A549 (cell line): ENCODE results near the gene TBL1Y. TPM values are rescaled to one million over a fixed set of nuclear protein-coding genes. Genes with fewer than 3 reads are reported as not detected.

ENCODE experiments used
- ATAC-seq, 2 experiments: fragments of 200-7000 bp in 1 of 2; fragments of >200 bp in 1 of 2; cut with Nextera tagmentation in 1 of 2; cut with Tn5 transposase in 1 of 2; 3 replicates each; pipeline versions ENCODE4 v1.8.0 to v1.9.1; 2018 to 2020; ENCODE audit warnings: mild to moderate bottlenecking in 1 of 2, moderate library complexity in 1 of 2
- CTCF ChIA-PET: fragments of 300-600 bp; sonication (Branson Sonifier 250); formaldehyde crosslinking; extraction: SDS; loops from one replicate; lab custom pipeline; 2021; ENCODE audit warnings: antibody characterized with exemption, inconsistent platforms; lab: Yijun Ruan, JAX
- POLR2A ChIA-PET: fragments of 350-600 bp; formaldehyde crosslinking; extraction: SDS; loops from one replicate; lab custom pipeline; 2021; ENCODE audit warnings: antibody characterized with exemption, inconsistent platforms; lab: Yijun Ruan, JAX
- DNase-seq, 2 experiments: peaks; one replicate each; pipeline versions ENCODE4 v3.0.0 to v3.0.0-alpha.2; 2011 to 2016; ENCODE audit warnings: low read depth in 1 of 2, low spot score in 1 of 2
- FAIRE-seq: peaks from 2 replicates; lab custom pipeline; 2011; peaks lifted over from hg19 to GRCh38; lab: Jason Lieb, UNC
- H3K27ac ChIP-seq, 2 experiments: fragments of >200 bp; sonication (Bioruptor Twin); formaldehyde crosslinking; 3 replicates each; pipeline ENCODE4 v1.5.1; 2016 to 2017
- H3K4me1 ChIP-seq: fragments of >200 bp; sonication (Bioruptor Twin); formaldehyde crosslinking; 3 replicates; pipeline ENCODE4 v1.6.1; 2016
- H3K4me2 ChIP-seq: fragments of >200 bp; sonication (Bioruptor Twin); formaldehyde crosslinking; 3 replicates; pipeline ENCODE4 v1.6.1; 2016
- H3K4me3 ChIP-seq: fragments of >200 bp; sonication (Bioruptor Twin); formaldehyde crosslinking; 3 replicates; pipeline ENCODE4 v1.5.1; 2016
- H3K9me3 ChIP-seq: fragments of >200 bp; sonication (Bioruptor Twin); formaldehyde crosslinking; 3 replicates; pipeline ENCODE4 v1.6.1; 2016
- BHLHE40 ChIP-seq: IDR thresholded peaks from 2 replicates; pipeline ENCODE4 v1.6.1; 2012; ENCODE audit warnings: low read depth, low read length, inconsistent platforms
- CBX2 ChIP-seq: fragments of 200-600 bp; sonication (generic); IDR thresholded peaks from 2 replicates; pipeline ENCODE4 v1.6.1; 2016; ENCODE audit warnings: low read depth, mild to moderate bottlenecking, borderline replicate concordance
- CHD2 ChIP-seq: fragments of 150-350 bp; IDR thresholded peaks from 2 replicates; pipeline ENCODE4 v1.6.1; 2014; ENCODE audit warnings: low read length; ENCODE audit not compliant: partially characterized antibody
- EHMT2 ChIP-seq: fragments of 200-600 bp; sonication (generic); IDR thresholded peaks from 2 replicates; pipeline ENCODE4 v1.6.1; 2016; ENCODE audit warnings: antibody characterized with exemption, low read depth, mild to moderate bottlenecking, moderate library complexity
- FOSB ChIP-seq: fragments of 250-450 bp; sonication (Bioruptor Pico); IDR thresholded peaks from 2 replicates; pipeline ENCODE4 v1.5.0; 2020; ENCODE audit warnings: mild to moderate bottlenecking, moderate library complexity
- FOXS1 ChIP-seq: fragments of 250-450 bp; sonication (Bioruptor Pico); IDR thresholded peaks from 2 replicates; pipeline ENCODE4 v1.5.0; 2020; ENCODE audit warnings: mild to moderate bottlenecking, moderate library complexity
- GATA3 ChIP-seq: IDR thresholded peaks from 2 replicates; pipeline ENCODE4 v1.6.1; 2012; ENCODE audit warnings: borderline replicate concordance
- JUN ChIP-seq, 2 experiments: fragments of >200 bp; sonication (Bioruptor Twin); formaldehyde crosslinking; IDR thresholded peaks; 2 replicates in 1 of 2; 3 replicates in 1 of 2; pipeline ENCODE4 v1.6.1; 2016 to 2017
- MYC ChIP-seq: IDR thresholded peaks from 2 replicates; pipeline ENCODE4 v1.6.1; 2012; ENCODE audit warnings: mild to moderate bottlenecking, inconsistent platforms, low read length, improper control_type of control experiment, borderline replicate concordance
- NR3C1 ChIP-seq: fragments of >200 bp; sonication (Bioruptor Twin); formaldehyde crosslinking; IDR thresholded peaks from 3 replicates; pipeline ENCODE4 v1.6.1; 2017
- REST ChIP-seq: fragments of 200-600 bp; sonication (generic); IDR thresholded peaks from 2 replicates; pipeline ENCODE4 v1.6.1; 2016; ENCODE audit warnings: antibody characterized with exemption, mild to moderate bottlenecking, moderate library complexity
- RFX5 ChIP-seq: fragments of 450-650 bp; IDR thresholded peaks from 2 replicates; pipeline ENCODE4 v1.7.1; 2014; ENCODE audit warnings: antibody characterized with exemption, mild to moderate bottlenecking, moderate library complexity
- TP53 ChIP-seq: fragments of 250-450 bp; sonication (Bioruptor Pico); IDR thresholded peaks from 2 replicates; pipeline ENCODE4 v1.5.0; 2021; ENCODE audit warnings: mild to moderate bottlenecking, moderate library complexity
- USF2 ChIP-seq: fragments of 450-650 bp; IDR thresholded peaks from 2 replicates; pipeline ENCODE4 v1.6.1; 2014; ENCODE audit warnings: antibody characterized with exemption
- WGBS: methylation state at CpG from one replicate; pipeline ENCODE4 v1.1.6; 2017; ENCODE audit errors: missing lambda C conversion rate; 5-methylcytosine and 5-hydroxymethylcytosine counted together
- polyA plus RNA-seq, 4 experiments: library from polyadenylated mRNA; depleted of rRNA in 3 of 4; stranded (reverse); fragments of >200 nt; fragmentation: RNase III in 1 of 4; extraction: RNeasy Plus Mini Kit Qiagen cat#74134 plus additional on column Dnase treatment in 1 of 4; gene quantifications; 2 replicates in 3 of 4; 3 replicates in 1 of 4; pipeline ENCODE4 v1.2.3, GENCODE V29; 2011 to 2017
- TF ChIP-seq, protein P1 (sequence below): fragments of >200 bp; sonication (Bioruptor Twin); formaldehyde crosslinking; IDR thresholded peaks from 2 replicates; pipeline ENCODE4 v1.6.1; 2016
- TF ChIP-seq, protein P2 (sequence below): fragments of >200 bp; sonication (Bioruptor Twin); formaldehyde crosslinking; IDR thresholded peaks from 3 replicates; pipeline ENCODE4 v1.5.1; 2016

TBL1Y gene
- polyA plus RNA-seq, 2 of the 4 experiments (the other 2 are of a cell fraction) = not detected

GRCh38 chrY:6992041-6992440 is 81.5 kb downstream of the TBL1Y start (continued):
- TF ChIP-seq REST (no peak), BHLHE40 (no peak), FOSB (CRISPR knock-in tag) (no peak)
- TF ChIP-seq, all 56 proteins: peak for 0

DNA sequence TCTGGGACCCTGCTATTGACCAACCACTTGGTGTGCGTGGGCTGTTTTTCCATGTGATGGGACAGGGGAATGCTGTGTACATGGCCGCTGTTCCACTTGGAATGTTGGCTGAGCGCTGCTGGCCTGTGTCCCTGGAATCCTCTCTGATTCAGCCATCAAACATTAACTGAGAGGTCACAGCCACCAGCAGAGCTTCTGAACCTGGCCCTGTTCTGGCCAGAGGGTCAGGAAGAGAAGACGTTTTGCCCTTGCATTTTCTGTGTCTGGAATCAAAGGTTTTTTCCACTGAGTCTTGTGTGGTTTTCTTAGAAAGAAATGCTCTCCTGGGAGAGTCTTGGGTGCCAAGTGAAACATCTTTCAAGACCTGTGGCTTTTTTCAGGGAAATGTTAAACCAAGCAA is 85.5 kb downstream of the TBL1Y start:
- ATAC-seq (no peak), DNase-seq (no peak), FAIRE-seq (no peak)
- H3K4me2 ChIP-seq = no peak overlapping the region
- POLR2A ChIA-PET = no interaction called here
- H3K4me1 ChIP-seq = no peaks in the 10 kb centered on the region
- H3K4me3 ChIP-seq = no peak overlapping the region
- TF ChIP-seq CBX2 (no peak), FOXS1 (CRISPR knock-in tag) (no peak), NR3C1 (no peak), MYC (no peak), CHD2 (no peak), JUN (IDR thresholded peaks at IDR 0.05) (no peak), RFX5 (no peak)
- TF ChIP-seq, all 56 proteins: peak for 0
- Histone ChIP-seq H3K27ac (no peak overlapping the region), H3K9me3 (no peaks in the 10 kb centered on the region)
- WGBS = 0% methylated on average over 2 of the region's 4 CpGs
- CTCF ChIA-PET = no interaction called here

GRCh38 chrY:6997503-6998066 is 87.1 kb downstream of the TBL1Y start:
- FAIRE-seq = no peak
- no peaks in the 10 kb centered on the region for H3K9me3 ChIP-seq
- TF ChIP-seq, protein P1, sequence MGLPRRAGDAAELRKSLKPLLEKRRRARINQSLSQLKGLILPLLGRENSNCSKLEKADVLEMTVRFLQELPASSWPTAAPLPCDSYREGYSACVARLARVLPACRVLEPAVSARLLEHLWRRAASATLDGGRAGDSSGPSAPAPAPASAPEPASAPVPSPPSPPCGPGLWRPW = no peak
- TF ChIP-seq GATA3 (no peak), CHD2 (no peak), EHMT2 (no peak), USF2 (no peak), REST (no peak), TP53 (CRISPR knock-in tag) (no peak)
- TF ChIP-seq, protein P2, sequence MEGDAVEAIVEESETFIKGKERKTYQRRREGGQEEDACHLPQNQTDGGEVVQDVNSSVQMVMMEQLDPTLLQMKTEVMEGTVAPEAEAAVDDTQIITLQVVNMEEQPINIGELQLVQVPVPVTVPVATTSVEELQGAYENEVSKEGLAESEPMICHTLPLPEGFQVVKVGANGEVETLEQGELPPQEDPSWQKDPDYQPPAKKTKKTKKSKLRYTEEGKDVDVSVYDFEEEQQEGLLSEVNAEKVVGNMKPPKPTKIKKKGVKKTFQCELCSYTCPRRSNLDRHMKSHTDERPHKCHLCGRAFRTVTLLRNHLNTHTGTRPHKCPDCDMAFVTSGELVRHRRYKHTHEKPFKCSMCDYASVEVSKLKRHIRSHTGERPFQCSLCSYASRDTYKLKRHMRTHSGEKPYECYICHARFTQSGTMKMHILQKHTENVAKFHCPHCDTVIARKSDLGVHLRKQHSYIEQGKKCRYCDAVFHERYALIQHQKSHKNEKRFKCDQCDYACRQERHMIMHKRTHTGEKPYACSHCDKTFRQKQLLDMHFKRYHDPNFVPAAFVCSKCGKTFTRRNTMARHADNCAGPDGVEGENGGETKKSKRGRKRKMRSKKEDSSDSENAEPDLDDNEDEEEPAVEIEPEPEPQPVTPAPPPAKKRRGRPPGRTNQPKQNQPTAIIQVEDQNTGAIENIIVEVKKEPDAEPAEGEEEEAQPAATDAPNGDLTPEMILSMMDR = no peak
- H3K4me1 ChIP-seq = no peaks in the 10 kb centered on the region
- DNase-seq = no peak
- H3K27ac ChIP-seq = no peak overlapping the region
- no peak for ATAC-seq
- no peak overlapping the region for H3K4me2 ChIP-seq
- WGBS = no CpG with 5 or more reads among the region's 1 CpG
- POLR2A ChIA-PET = no interaction called here
- H3K4me3 ChIP-seq = no peak overlapping the region
- CTCF ChIA-PET = no interaction called here
